ENCODE data around the gene RLN3.

The RLN3 gene, protein sequence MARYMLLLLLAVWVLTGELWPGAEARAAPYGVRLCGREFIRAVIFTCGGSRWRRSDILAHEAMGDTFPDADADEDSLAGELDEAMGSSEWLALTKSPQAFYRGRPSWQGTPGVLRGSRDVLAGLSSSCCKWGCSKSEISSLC

DNA sequence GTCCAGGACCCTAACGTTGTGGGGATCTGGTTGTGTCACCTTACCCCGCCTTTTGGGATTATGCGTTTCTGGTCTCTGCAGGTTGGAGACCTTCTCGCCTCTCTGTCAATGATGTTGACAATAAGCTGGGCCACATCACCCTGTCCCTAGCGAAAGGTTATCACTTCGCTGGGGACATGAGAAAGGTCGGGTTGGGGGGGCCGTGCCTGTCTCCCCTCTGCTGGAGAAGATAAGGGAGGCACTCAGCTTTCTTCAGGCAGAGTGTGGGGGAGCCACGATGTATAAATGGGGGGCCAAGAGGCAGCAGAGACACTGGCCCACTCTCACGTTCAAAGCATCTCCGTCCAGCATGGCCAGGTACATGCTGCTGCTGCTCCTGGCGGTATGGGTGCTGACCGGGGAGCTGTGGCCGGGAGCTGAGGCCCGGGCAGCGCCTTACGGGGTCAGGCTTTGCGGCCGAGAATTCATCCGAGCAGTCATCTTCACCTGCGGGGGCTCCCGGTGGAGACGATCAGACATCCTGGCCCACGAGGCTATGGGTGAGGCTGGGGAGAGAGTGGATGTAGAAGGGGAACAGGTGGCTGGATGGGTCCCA lies at the start of gene RLN3:
Gene RLN3, plus strand, starts transcription at position 293 of the 595 bp plus-strand sequence. Its CDS starts 57 bp downstream, at position 350.
- no peak for DNase-seq

DNA sequence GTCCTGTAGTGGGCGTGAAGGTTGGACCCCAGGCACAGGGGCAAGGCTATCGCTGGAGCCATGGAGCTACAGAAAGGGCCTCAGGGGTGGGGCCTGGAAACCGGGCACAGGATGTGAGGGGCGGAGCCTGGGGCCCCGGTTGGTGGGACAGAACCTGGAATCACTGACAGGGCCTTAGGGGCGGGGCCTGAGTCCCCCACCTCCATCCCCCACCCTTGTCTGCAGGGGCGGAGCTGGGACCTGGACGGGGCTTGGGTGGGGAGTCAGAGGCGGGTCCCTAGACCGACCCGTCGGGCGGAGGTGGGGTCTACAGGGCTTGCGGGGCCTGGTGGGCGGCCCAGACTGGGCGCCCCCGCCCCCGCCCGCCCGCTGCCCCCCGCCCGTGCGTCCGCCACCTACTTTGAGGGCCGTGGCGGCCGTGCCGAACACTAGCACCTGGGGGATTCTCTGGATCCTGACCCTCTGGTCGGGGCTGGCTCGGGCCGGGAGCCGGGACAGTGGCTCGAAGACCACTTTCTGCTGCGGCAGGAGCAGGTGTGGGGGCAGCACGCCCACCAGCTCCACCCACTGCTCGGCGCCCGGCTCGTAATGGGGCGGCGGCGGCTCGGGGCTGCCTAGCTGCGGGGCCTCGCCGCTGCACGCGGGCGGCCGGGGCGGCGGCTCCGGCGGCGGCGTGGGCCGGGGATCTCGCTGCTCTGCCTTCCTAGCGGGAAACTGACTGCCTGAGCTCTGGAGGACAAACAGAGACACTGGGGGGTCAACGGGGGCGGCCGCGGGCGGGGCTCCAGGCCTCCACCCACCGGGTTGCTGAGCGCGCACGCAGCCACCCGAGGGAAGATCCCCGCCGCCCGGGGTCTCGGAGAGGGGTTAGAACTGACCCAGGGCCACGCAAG lies 49.4 kb upstream of the RLN3 start:
- no peak for DNase-seq

DNA sequence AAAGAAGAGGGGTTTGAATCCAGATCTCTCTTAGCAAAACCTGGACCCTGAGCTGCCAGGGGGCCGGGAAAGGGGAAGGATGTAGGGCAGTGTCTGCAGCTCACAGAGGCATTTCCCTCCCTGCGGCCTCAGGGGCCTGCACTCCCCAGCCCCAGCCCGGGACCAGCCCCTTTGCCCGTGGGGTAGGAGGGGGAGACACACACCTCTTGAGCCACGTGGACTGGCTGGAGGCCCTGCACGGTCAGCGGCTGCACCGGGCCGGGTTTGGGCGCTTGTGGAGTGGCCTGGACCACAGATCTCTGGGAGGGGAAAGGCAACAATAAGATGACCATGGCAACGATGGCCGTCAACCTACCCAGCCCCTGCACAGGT lies 48.7 kb upstream of the RLN3 start:
- DNase-seq, result no peak

DNA sequence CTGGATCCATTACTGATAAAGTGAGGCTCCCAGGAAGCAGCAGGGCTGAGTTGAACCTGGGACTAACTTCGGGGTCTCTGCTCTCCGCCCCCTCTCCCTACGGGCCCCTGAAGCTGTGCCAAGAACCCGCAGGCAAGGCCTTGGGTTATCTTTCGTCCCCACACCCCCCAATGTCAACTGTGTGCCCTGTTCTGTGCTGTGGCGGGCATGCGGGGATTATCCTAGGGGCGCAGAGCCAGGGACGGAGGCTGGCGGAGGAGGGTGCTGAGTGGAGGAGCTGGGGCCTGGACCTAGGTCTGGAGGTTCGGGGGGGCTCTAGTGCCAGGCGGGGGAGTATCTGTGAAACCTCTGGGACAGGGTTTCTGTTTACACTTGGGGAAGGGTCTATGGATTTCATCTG lies 48.3 kb upstream of the RLN3 start:
- DNase-seq, result no peak

DNA sequence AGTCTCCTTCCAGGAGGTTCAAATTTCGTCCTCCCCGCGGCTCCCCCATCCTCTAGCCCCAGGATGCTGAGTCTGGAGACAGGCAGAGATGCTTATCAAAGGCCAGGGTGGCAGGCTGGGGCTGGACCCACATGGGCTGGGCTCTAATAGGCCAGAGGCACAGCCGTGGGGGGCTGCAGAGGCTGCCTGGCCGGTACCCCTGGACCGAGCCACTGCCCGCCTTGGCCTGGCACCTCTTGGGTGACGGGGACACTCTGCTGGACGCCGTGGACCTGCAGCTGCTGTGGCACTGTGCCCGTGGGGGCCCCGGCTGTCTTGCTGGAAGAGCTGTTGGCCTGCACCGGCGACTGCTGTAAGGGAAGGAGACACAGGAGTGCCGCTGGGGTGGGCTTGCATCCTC lies 47.6 kb upstream of the RLN3 start:
- DNase-seq, result no peak

DNA sequence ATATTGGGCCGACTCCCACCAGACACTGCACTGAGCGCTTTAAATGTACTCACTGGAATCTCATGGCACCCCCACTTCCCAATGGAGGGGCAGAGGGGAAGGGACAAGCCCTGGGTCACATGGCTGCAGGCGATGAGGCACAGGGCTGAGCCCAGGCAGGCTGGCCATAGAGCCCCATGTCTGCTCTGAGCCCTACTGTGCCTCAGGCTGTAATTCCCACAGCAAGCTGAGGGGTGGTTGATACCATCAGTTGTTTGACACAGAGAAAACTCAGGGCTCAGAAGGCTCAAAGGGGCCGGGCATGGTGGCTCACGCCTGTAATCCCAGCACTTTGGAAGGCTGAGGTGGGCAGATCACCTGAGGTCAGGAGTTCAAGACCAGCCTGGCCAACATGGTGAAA lies 46.9 kb upstream of the RLN3 start:
- no peak for DNase-seq

DNA sequence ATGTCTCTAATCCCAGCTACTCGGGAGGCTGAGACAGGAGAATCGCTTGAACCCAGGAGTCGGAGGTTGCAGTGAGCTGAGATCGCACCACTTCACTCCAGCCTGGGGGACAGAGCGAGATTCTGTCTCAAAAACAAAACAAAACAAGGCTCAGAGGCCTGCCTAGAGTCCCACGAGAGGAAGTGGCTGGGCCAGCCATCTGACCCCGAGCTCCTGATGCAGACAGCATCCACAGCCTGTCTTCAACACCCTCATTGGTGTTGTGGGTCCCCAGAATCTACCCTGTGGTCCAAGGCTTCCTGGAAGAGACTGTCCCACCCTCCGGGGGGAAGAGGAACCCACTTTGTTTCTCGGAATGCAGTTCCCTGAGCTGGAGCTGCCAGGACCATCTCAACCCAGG lies 46.5 kb upstream of the RLN3 start:
- DNase-seq, result no peak

DNA sequence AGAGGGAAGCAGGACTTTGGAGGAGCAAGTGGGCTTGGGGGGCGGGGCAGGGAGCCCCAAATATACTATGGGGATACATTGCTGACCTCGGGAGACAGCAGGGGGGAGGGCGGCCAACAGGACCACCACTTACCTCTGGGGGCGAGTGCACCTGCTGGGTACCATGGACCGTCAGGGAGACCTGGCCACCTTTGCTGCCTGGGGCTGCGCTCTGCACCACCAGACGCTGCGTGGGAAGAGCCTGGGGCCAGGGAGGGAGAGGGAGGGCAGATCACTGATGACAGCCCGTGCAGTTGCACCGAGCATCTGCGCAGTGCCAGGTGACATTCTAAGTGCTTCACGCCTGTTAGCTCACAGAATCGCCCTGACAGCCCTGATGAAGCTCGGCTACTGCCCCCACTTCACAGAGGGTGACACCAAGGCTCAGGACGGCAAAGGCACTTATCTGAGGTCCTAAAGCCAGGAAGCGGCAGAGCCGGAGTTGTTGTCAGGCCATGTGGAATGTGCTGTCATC lies 45.9 kb upstream of the RLN3 start:
- DNase-seq, result no peak

DNA sequence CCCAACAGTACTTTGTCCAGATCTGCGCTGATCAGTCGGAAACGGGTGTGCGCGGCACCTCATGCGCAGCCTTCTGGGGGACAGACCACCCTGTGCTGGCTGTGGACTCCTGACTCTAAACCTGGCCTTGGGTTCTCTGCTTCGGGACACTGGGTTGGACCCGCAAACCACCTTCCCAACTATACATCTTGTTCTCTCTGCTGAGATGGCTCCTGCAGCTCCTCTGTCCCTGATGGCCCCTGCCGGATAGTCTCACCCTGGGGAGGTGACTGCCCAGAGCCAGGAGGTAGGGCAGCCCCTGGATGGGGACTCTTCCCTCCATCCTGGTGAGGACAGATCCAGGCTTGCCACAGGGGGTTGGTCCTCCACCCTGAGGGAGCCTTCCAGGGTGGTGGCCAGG lies 45.2 kb upstream of the RLN3 start:
- DNase-seq, result no peak

DNA sequence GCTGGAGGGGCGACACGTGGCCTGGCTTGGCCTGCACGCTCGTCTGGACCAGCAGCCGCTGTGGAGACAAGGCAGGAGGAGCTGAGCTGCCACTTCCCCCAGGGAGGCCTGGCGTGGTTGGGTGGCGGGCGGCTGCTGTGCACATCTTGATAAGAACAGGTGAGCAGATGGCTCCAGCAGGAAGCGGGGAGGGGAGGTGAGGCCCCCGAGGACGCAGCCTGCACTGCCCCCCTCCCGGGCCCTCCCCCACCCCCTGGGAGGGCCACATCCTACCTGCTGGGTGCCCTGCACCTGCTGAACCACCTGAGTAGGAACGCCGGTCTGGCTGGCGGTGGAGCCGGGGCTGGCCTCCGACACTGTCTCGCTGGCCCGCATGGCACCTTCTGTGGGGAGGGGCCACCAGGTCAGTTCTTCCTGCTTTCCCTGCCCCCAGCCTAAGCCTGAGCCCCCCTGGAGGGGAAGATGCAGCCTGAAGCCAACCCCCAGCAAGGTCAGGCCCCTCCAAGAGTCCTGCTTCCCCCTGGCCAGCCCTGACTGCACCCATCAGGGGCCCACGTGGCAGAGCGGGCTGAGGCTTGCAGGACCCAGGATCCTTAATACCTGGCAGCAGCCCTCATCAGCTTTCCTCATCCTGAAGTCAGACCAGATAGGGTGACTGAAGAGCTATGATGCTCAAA lies 44.6 kb upstream of the RLN3 start:
- DNase-seq, result no peak

DNA sequence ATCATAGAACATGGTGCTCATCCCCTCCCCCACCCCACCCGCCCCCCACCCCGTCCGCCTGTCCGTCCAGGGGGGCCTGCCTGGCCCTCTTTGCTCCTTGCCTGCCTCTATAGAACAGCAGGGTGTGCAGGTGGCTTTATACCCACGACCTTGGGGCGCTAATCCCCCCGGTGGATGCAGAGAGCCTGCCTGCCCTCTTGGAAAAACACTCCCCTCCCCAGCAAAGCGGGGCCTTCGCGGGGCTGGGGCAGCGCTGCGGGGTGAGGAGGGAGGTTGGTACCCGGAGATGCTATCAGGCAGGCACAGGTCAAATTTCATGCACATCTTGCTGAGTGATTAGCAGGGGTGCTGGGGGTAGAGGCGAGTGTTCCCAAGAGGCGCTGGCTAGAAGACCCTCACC lies 43.8 kb upstream of the RLN3 start:
- no peak for DNase-seq

DNA sequence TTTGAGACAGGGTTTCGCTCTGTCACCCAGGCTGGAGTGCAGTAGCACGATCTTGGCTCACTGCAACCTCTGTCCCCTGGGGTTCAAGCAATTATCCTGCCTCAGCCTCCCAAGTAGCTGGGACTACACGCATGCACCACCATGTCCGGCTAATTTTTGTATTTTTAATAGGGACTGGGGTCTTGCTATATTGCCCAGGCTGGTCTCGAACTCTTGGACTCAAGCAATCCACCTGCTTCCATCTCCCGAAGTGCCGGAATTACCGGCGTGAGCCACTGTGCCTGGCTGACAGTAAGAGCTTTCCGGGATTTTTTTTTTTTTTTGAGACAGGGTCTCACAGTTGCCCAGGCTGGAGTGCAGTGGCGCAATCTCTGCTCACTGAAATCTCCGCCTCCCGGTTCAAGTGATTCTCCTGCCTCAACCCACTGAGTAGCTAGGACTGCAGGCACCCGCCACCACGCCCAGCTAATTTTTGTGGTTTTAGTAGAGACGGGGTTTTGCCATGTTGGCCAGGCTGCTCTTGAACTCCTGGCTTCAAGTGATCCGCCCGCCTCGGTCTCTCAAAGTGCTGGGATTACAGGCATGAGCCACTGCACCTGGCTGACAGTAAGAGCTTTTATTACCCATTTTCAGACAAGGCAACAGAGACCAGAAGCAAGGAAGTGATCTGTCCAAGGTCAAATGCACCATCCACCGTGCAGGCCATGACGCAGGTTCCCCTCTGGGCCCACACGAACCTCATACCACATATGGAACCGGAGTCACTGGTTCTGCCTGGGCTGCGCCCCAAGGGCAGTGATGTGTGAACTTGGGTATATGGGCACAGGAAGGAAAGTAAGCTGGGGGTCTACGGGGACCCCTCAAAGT lies 42.8 kb upstream of the RLN3 start:
- DNase-seq, result no peak

DNA sequence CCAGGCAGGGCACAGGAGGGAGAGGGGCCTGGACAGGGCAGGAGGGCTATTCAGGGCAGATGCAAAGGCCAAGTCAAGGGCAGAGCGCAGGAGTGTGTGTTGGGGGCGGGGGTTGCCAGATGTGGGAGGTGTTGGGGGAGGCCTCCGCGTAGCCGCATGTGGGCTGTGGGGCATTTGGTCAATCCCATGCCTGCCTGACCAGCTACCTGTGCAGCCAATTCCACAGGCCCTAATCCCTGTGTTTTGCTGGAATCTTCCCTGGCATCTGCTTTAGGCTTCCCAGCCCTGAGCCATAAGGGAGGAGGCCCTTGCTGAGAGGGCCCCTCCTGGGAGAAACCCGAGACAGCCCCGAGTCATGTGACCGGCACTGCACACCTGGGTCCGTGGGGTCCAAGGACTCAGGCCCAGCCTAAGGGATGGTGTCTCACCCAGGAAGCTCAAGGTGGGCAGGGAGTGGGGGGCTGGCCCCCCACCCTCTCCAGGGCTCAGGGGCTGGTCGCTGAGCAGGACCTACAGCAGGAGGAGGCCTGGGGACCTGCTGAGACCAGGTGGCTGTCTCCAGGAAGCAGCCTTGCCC lies 42.1 kb upstream of the RLN3 start:
- DNase-seq, result peak; percentile 13

DNA sequence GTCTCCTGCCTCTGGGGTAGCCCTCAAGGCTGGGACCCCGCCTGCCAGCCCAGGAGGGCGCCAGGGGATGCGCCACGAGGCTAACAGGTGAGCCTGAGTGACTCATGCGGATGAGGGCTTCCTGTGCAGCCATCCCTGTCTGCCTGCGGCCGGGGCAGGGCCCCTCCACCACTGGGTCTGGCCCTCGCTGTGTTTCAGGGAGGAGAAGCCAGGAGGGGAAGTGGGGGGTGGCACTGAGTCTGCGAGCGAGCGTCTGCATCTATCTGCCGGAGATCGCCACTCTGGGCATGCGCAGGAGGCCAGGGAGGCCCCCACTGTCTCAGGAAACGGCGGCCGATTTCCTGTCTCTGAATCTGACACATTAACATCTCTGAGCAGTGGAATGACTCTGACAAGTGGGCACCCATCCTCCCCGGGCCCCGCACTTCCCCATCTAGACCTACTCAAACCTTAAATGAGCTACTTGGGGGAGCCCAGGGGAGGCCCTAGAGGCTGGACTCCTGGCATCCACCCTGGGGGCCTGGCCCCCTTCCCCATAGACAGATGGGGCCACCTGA lies 41.5 kb upstream of the RLN3 start:
- no peak for DNase-seq

DNA sequence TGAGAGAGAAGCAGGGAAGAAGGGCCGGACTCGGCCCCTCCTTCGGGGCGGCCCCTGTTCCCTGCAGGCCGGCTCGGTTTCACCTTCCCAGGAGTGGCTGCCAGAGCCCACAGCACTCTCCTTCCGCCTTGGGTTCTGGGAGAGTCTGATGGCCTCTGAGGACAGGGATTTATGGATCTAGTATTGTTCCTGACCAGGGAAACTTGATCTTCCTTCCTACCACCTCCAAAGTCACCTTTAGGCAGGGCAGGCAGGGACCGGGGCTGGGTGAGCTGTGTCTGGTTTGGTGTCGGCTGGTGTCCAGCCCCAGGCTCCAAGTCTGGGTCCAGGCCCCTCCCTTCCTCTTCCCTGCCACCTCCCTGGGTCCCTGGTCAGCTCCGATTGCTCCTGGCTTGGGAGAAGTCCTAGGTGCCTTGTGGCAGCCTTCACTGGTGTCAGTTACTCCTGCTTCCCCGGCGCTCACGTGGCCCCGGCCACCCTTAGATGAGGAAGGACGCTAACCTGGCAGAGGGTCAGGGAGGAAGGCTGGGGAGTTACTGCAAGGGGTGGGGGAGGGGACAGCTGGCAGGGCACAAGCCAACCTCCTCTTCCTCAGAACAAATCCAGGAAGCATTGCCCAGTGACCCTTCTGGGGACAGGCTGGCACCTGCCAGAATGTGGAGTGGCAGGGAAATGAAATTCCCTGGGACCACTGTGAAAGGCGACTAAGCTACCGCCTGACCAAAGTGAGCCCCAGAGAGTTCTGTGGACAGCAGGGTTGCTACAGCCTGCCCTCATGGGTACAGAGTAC lies 40.7 kb upstream of the RLN3 start:
- DNase-seq, result no peak

DNA sequence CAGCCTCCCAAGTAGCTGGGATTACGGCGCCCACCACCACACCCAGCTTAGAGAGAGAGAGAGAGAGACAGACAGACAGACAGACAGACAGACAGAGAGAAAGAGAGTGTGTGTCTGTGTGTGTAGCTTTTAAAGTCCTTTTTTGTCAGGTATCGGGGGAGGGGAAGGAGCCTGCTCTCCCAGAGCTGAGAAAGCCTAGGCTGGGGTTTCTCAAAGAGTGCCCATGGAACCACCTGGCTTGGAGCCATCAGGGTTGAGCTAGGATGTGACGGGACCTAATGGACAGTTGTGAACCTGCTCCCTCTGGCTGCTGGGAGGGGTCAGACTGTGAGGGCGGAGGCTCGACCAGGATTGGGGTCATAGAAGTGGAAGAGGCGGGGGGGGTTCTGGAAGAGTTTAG lies 38.5 kb upstream of the RLN3 start:
- DNase-seq, result no peak

DNA sequence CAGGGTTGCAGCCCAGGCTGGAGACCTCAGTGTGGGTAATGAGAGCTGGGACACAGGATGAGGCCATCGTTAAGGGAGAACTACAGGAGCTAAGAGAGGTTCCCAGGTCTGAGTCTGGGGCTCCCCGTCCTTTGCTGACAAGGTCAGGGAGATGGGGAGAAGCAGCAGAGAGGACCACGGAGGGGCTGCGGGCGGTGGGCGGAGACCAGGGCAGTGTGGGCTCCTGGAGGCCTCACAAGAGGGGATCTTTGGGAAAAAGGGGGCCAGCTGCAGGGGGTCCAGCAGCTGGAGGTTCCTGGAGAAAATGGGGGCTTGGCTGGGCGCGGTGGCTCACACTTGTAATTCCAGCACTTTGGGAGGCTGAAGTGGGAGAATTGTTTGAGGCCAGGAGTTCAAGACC lies 37.9 kb upstream of the RLN3 start:
- no peak for DNase-seq

DNA sequence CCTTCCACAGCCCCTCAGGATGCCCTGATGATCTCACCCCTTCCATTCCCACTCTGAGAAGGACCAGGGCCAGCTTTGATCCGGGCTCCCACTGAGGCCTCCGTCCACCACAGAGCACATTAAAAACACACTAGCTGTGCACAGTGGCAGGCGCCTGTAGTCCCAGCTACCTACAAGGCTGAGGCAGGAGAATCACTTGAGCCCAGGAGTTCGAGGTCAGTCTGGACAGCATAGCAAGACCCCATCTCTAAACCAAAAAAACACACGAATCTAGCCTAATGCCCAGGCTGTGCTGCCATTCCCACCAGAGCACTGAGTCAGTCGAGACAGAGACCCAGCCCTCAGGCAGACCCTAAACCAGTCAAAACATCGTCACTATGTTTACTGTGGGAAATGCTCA lies 35.9 kb upstream of the RLN3 start:
- no peak for DNase-seq

DNA sequence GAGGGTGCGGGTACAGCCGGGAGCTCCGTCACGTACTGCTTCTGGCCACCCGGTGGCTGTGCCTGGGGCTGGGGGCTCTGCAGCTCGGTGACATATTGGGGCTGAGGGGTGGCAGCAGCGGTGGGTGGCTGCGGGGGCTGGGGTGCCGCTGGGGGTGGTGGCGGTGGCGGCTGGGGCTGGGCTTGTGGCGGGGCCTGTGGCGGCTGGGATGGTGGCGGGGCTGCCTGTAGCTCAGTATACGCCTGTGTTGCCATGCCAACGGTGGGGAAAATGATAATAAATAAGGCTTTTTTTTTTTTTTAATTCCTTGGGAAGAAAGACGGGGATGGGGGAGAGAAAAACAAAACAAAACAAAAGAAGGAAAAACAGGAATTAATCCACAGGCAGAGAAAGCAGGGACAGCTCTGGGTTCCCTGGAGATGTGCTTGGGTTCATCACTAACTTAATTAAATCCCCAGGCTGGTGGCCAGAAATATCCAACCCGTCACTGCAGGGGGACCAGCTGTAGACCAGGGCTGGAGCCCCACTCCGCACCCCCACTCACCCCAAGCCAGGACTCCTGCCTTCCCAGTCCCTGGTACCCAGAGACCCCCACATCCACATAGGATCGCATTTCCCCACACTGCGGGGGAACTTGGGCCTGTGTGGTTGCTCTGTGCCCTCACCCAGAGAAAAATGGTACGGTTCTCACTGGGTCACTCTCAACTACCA lies 34.2 kb upstream of the RLN3 start:
- DNase-seq, result no peak

DNA sequence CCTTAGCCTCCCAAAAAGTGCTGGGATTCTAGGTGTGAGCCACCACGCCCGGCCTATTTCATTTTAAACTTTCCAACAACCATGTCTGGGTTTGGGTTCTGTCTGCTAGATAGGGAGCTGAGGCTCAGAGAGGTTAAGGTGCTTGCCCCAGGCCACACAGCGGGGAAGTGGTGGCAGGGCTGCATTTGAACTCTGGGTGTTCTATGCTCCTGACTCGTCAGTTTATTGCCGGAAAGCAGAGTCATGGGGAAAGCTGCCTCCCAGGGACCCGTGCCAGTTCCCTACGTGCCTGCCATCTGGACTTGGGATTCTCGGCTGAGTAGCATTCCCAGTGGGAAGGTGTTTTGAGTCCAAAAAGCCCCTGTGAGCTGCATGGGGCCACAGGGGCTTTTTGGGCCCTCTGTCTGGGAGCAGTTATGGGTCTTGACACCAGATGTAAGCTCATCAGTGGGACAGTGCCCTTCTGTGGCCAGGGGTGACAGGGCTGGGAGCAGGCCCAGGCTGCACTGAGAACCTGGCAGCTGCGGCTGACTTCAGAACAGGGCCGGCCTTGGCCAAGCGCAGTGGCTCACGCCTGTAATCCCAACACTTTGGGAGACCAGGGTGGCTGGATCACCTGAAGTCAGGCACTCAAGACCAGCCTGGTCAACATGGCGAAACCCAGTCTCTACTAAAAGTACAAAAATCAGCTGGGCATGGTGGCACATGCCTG lies 32.8 kb upstream of the RLN3 start:
- DNase-seq, result no peak

Data from NCI-H187 treated with DMSO at 0.1 percent for 48 hours (cell line).